ENCODE results near the gene SEMA3G. TPM values are rescaled to one million over a fixed set of nuclear protein-coding genes. Genes with fewer than 3 reads are reported as not detected.

The SEMA3G gene
- total RNA-seq, 1 experiment from 2014 or later = not detected

DNA sequence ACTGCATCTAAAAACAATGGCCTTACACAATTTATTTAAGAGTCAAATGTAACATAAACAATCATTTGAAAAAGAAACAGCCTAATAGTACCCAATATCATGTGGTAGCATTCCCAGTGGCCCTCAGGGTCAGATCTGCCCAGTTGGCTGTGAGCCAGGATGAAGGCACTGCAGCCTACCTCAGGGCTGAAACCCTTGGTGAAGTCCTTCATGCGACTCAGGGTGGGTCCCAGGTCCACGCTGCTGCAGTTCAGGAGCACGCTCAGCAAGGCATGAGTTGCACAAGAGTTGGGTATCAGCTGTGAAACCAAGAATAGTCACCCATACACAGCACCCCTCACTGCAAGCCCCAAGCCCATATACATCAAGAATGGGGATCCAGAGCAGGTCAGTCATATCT lies 37.1 kb downstream of the SEMA3G start:
- no peak overlapping the region for H3K27ac ChIP-seq (ENCODE audit: low read depth, low read length, poor library complexity, severe bottlenecking)
- BruUV-seq (replicated peaks) = no TSS peak
- no peak overlapping the region for H3K4me3 ChIP-seq (ENCODE audit: low read depth, low read length, poor library complexity, severe bottlenecking)
- intact Hi-C loops (cut with micrococcal nuclease; ENCODE audit: unreplicated experiment) = no loop called here
- peaks cover 8% of the 10 kb centered on the region for H3K4me1 ChIP-seq (ENCODE audit: insufficient read depth, low read length, poor library complexity, severe bottlenecking)
- no peaks in the 10 kb centered on the region for H3K9me3 ChIP-seq (ENCODE audit: low read depth, low read length, poor library complexity, severe bottlenecking)
- DNase-seq (ENCODE audit: low spot score) = no peak
- ChIA-PET POLR2A (ENCODE audit: low non-redundant PET) (no interaction called here), CTCF (no interaction called here)
- H3K36me3 ChIP-seq (ENCODE audit: insufficient read depth, low read length, poor library complexity, severe bottlenecking) = peaks cover 6% of the 10 kb centered on the region
- H3K27me3 ChIP-seq (replicated peaks; ENCODE audit: insufficient read depth, low read depth, low read length, poor library complexity) = no peaks in the 10 kb centered on the region
- TF ChIP-seq, protein P1, sequence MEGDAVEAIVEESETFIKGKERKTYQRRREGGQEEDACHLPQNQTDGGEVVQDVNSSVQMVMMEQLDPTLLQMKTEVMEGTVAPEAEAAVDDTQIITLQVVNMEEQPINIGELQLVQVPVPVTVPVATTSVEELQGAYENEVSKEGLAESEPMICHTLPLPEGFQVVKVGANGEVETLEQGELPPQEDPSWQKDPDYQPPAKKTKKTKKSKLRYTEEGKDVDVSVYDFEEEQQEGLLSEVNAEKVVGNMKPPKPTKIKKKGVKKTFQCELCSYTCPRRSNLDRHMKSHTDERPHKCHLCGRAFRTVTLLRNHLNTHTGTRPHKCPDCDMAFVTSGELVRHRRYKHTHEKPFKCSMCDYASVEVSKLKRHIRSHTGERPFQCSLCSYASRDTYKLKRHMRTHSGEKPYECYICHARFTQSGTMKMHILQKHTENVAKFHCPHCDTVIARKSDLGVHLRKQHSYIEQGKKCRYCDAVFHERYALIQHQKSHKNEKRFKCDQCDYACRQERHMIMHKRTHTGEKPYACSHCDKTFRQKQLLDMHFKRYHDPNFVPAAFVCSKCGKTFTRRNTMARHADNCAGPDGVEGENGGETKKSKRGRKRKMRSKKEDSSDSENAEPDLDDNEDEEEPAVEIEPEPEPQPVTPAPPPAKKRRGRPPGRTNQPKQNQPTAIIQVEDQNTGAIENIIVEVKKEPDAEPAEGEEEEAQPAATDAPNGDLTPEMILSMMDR (conservative IDR thresholded peaks at IDR 0.05; ENCODE audit: low read depth, low read length) = no peak

DNA sequence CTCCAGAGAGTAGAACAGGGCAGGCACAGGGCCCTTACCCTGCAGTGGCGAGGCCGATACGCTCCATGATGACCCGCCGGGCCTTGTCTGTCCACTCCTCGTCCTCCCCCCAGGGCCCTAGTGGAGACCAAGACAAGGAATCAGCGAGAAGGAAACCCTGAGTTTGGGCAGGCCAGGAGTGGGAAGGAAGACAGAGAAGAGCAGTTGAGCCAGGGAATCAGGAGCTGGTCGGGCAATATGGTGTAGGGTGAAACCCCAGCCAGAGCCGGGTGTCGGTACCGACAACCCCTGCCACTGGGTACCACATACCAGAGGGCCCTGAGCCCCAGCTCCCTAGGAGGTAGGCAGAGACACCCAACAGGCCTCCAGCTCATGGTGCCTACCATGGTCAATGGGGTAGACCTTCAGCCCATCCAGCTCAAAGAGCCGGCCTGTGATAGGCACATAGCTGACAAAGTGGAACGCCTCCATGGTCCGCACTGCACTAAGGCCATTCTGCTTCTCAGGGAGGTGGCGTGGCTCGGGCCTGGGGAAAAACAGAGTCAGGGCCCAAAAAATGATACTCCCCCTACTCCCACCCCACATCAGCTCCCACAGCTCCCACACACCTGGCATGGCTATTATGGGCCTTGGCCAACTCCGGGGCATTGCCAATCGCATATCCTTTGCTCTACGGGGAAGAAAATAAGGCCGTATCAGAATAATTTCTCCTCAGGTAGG lies 38.0 kb downstream of the SEMA3G start:
- ChIA-PET POLR2A (ENCODE audit: low non-redundant PET) (no interaction called here), CTCF (no interaction called here)
- intact Hi-C loops (cut with micrococcal nuclease; ENCODE audit: unreplicated experiment) = no loop called here
- Histone ChIP-seq H3K27me3 (replicated peaks; ENCODE audit: insufficient read depth, low read depth, low read length, poor library complexity) (no peaks in the 10 kb centered on the region), H3K4me1 (ENCODE audit: insufficient read depth, low read length, poor library complexity, severe bottlenecking) (peaks cover 4% of the 10 kb centered on the region), H3K27ac (ENCODE audit: low read depth, low read length, poor library complexity, severe bottlenecking) (no peak overlapping the region), H3K9me3 (ENCODE audit: low read depth, low read length, poor library complexity, severe bottlenecking) (no peaks in the 10 kb centered on the region), H3K4me3 (ENCODE audit: low read depth, low read length, poor library complexity, severe bottlenecking) (no peak overlapping the region), H3K36me3 (ENCODE audit: insufficient read depth, low read length, poor library complexity, severe bottlenecking) (peaks cover 6% of the 10 kb centered on the region)
- DNase-seq (ENCODE audit: low spot score) = no peak
- no TSS peak for BruUV-seq (replicated peaks)
- TF ChIP-seq EZH2 (IDR thresholded peaks at IDR 0.05; ENCODE audit: borderline replicate concordance, low read depth, low read length, poor library complexity, severe bottlenecking) = no peak
- TF ChIP-seq, protein P1 (conservative IDR thresholded peaks at IDR 0.05; ENCODE audit: low read depth, low read length) = no peak

DNA sequence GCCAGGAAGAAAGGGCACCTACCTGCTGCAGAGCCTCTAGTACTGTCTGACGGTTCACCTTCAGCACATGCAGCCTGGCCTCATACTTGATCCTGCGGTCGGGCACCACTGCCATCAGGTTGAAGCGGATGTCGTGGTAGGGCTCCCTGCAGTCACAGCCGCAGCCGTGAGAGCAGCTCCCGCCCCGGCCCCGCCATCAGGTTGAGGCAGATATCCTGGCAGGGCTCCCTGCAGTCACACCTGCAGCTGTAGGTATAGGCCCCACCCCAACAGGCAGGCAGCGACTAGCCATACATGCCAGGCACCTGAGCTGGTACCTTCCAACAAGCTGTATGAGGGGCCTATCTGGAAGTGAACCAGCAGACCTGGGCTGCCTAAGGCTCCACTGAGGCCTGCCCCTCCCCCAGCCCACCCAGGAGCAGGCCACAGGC lies 38.7 kb downstream of the SEMA3G start:
- DNase-seq (ENCODE audit: low spot score) = no peak
- POLR2A ChIA-PET (ENCODE audit: low non-redundant PET) = interaction anchor here (0.6 kb wide), 2 partner anchors 45 to 1191 kb away, joined by 11 to 17 read pairs; no protein-coding TSS in a partner anchor
- Histone ChIP-seq H3K4me1 (ENCODE audit: insufficient read depth, low read length, poor library complexity, severe bottlenecking) (peaks cover 4% of the 10 kb centered on the region), H3K9me3 (ENCODE audit: low read depth, low read length, poor library complexity, severe bottlenecking) (no peaks in the 10 kb centered on the region), H3K27me3 (replicated peaks; ENCODE audit: insufficient read depth, low read depth, low read length, poor library complexity) (no peaks in the 10 kb centered on the region), H3K27ac (ENCODE audit: low read depth, low read length, poor library complexity, severe bottlenecking) (no peak overlapping the region), H3K36me3 (ENCODE audit: insufficient read depth, low read length, poor library complexity, severe bottlenecking) (peaks cover 6% of the 10 kb centered on the region), H3K4me3 (ENCODE audit: low read depth, low read length, poor library complexity, severe bottlenecking) (no peak overlapping the region)
- CTCF ChIA-PET = no interaction called here
- BruUV-seq (replicated peaks) = no TSS peak
- intact Hi-C loops (cut with micrococcal nuclease; ENCODE audit: unreplicated experiment) = no loop called here
- TF ChIP-seq, protein P1 (conservative IDR thresholded peaks at IDR 0.05; ENCODE audit: low read depth, low read length) = no peak
- no peak for TF ChIP-seq EZH2 (IDR thresholded peaks at IDR 0.05; ENCODE audit: borderline replicate concordance, low read depth, low read length, poor library complexity, severe bottlenecking)
